ENCODE results near the gene MYOZ3.

Gene MYOZ3, protein sequence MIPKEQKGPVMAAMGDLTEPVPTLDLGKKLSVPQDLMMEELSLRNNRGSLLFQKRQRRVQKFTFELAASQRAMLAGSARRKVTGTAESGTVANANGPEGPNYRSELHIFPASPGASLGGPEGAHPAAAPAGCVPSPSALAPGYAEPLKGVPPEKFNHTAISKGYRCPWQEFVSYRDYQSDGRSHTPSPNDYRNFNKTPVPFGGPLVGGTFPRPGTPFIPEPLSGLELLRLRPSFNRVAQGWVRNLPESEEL

DNA sequence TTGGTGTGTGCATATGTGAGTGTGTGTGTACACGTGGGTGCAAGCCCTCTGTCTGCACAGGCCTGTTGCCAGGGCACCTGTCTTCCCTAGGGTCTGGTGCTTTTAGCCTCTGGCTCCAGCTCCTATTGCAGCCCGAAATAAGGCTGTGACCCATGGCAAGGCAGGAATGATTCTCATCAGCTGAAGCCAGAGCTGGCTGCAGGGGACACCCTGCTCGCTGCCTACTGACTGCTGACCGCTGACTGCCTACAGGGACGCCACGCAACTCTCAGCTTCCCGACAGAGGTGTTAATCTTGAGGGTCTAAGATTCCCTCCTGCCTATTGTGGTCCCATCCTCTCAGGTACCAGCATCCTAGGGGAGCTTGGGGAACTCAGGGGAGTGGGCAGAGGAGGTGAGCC lies at the start of gene MYOZ3:
TSS of gene MYOZ3 (plus strand) at position 166 of the 400 bp plus-strand sequence. CDS start 1,691 bp downstream, outside the sequence.
- Histone ChIP-seq H3K4me1 (ENCODE audit: control insufficient read depth in 1 of 2, insufficient read depth in 2 of 2, low read length in 2 of 2) (peaks cover 5 to 40% of the 10 kb centered on the region in 2 donors), H3K4me3 (ENCODE audit: low read depth in 1 of 2, low read length in 2 of 2) (no peak within 1 kb of the TSS), H3K27me3 (ENCODE audit: low read depth, low read length) (no peaks in the 10 kb centered on the region), H3K27ac (ENCODE audit: low read length) (no peak within 1 kb of the TSS), H3K36me3 (ENCODE audit: control insufficient read depth in 1 of 2, insufficient read depth in 2 of 2, low read length in 2 of 2) (no peaks in the 10 kb centered on the region), H3K9me3 (ENCODE audit: control insufficient read depth in 1 of 2, low read length in 2 of 2) (no peaks in the 10 kb centered on the region)

DNA sequence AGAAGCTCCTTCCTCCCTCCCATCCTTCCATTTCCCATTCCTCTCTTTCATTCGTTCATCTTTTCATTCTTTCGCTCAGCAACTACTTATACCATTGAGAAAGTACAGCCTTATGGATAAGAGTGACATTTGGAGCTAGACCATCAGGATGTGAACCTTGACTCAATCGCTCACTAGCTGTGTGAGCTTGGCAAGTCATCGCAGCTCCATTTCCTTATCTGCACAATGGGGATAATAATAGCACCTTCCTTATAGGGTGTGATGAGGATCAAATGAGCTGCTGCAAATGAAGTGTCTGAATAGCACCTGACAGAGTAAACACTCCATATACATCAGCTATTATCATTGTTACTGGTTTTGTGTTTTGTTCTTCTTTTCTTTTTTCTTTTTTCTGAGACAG lies 48.6 kb upstream of the MYOZ3 start:
- H3K36me3 ChIP-seq (ENCODE audit: control insufficient read depth in 1 of 2, insufficient read depth in 2 of 2, low read length in 2 of 2): no peaks in the 10 kb centered on the region
- peaks cover 62 to 71% of the 10 kb centered on the region in 2 donors for H3K4me1 ChIP-seq (ENCODE audit: control insufficient read depth in 1 of 2, insufficient read depth in 2 of 2, low read length in 2 of 2)
- H3K9me3 ChIP-seq (ENCODE audit: control insufficient read depth in 1 of 2, low read length in 2 of 2): no peaks in the 10 kb centered on the region
- H3K4me3 ChIP-seq (ENCODE audit: low read depth in 1 of 2, low read length in 2 of 2): no peak overlapping the region
- H3K27ac ChIP-seq (ENCODE audit: low read length): no peak overlapping the region
- H3K27me3 ChIP-seq (ENCODE audit: low read depth, low read length): no peaks in the 10 kb centered on the region

DNA sequence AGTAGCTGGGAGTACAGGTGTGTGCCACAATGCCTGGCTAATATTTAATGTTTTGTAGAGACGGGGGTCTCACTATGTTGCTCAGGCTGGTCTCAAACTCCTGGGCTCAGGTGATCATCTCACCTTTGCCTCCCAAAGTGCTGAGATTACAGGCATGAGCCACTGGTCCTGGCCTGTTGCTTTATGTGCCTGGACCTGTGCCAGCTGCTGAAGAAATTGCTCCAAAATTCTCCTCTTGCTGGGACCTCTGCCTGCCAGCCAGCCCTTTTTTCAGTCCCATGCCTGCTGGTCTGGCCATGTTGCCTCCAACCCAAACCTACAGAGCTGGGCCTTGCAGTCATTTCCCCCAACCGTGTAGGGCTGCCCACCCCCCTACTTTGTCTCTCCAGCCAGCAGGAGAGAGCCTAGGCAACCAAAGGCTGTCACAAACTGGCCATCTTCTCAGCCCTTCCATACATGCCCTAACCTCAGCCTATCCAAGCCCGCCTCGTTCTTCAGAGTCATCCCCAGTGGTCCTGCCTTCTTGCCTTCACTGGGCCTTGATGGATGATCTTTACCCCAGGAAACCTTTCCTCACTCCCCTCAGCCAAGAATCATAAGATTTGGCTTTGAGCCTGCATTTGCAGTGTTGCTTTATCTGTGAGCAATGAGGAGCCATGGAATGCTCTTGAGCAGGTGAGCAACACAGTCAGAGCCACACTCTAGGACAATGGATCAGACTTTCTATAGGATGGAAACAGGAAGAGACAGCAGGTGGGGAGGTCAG lies 48.0 kb upstream of the MYOZ3 start:
- no peak overlapping the region for H3K4me3 ChIP-seq (ENCODE audit: low read depth in 1 of 2, low read length in 2 of 2)
- peaks cover 62 to 78% of the 10 kb centered on the region in 2 donors for H3K4me1 ChIP-seq (ENCODE audit: control insufficient read depth in 1 of 2, insufficient read depth in 2 of 2, low read length in 2 of 2)
- H3K27ac ChIP-seq (ENCODE audit: low read length): peak overlapping the region; percentile 0
- H3K27me3 ChIP-seq (ENCODE audit: low read depth, low read length): no peaks in the 10 kb centered on the region
- no peaks in the 10 kb centered on the region for H3K9me3 ChIP-seq (ENCODE audit: control insufficient read depth in 1 of 2, low read length in 2 of 2)
- H3K36me3 ChIP-seq (ENCODE audit: control insufficient read depth in 1 of 2, insufficient read depth in 2 of 2, low read length in 2 of 2): no peaks in the 10 kb centered on the region

DNA sequence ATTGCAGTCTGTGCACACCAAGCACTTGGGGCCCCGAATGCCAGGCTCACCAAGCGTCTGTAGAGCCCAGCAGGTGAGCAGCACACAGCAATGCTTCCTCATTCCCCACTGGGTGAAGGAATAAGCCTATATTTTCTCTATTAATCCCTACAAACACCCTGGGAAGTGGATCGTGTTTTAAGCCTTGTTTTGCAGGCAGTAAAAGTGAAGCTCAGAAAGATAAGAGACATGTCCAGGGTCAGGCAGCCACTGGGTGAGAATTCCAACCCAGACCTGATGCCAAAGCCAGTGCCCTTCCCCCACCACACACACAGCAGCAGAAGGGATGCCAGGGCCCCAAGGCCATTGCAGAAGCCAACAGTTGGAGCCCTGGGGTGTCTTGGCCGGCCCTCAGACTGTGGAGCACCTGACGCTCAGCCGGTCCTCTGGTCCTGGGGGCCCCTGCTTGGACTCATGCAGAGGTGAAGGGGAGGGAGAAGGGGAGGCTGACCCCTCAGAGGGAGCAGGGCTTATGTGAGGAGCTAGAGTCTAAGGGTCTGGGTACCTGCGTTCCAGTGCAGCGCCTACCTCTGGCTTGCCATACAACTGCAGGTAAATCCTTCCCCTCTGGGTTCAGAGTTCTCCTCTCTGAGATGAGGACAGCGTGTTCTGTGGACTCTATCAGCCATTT lies 46.9 kb upstream of the MYOZ3 start:
- H3K27ac ChIP-seq (ENCODE audit: low read length): no peak overlapping the region
- no peaks in the 10 kb centered on the region for H3K36me3 ChIP-seq (ENCODE audit: control insufficient read depth in 1 of 2, insufficient read depth in 2 of 2, low read length in 2 of 2)
- no peaks in the 10 kb centered on the region for H3K9me3 ChIP-seq (ENCODE audit: control insufficient read depth in 1 of 2, low read length in 2 of 2)
- H3K4me3 ChIP-seq (ENCODE audit: low read depth in 1 of 2, low read length in 2 of 2): no peak overlapping the region
- peaks cover 70 to 88% of the 10 kb centered on the region in 2 donors for H3K4me1 ChIP-seq (ENCODE audit: control insufficient read depth in 1 of 2, insufficient read depth in 2 of 2, low read length in 2 of 2)
- H3K27me3 ChIP-seq (ENCODE audit: low read depth, low read length): no peaks in the 10 kb centered on the region

DNA sequence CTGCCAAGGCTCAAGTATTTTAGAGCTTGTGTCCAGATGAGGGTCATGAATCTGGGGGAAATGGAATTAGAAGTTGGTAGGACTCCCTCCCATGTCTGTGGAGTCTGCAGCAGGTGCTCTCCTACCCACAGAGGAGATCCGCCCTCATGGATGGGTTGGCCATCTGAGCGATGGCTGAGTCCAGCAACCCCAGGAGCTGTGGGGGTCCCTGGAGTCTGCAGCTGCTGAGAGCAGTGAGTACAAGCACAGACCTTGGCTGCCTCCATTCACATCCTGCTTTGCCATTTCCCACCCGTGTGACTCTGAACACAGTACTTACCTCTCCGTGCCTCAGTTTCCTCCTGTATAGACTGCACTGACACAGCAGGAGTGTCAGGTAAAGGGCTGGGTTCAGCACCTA lies 46.4 kb upstream of the MYOZ3 start:
- Histone ChIP-seq H3K27me3 (ENCODE audit: low read depth, low read length) (no peaks in the 10 kb centered on the region), H3K4me3 (ENCODE audit: low read depth in 1 of 2, low read length in 2 of 2) (no peak overlapping the region), H3K4me1 (ENCODE audit: control insufficient read depth in 1 of 2, insufficient read depth in 2 of 2, low read length in 2 of 2) (peaks cover 70 to 89% of the 10 kb centered on the region in 2 donors), H3K36me3 (ENCODE audit: control insufficient read depth in 1 of 2, insufficient read depth in 2 of 2, low read length in 2 of 2) (no peaks in the 10 kb centered on the region), H3K27ac (ENCODE audit: low read length) (peak overlapping the region; percentile 32), H3K9me3 (ENCODE audit: control insufficient read depth in 1 of 2, low read length in 2 of 2) (no peaks in the 10 kb centered on the region)

DNA sequence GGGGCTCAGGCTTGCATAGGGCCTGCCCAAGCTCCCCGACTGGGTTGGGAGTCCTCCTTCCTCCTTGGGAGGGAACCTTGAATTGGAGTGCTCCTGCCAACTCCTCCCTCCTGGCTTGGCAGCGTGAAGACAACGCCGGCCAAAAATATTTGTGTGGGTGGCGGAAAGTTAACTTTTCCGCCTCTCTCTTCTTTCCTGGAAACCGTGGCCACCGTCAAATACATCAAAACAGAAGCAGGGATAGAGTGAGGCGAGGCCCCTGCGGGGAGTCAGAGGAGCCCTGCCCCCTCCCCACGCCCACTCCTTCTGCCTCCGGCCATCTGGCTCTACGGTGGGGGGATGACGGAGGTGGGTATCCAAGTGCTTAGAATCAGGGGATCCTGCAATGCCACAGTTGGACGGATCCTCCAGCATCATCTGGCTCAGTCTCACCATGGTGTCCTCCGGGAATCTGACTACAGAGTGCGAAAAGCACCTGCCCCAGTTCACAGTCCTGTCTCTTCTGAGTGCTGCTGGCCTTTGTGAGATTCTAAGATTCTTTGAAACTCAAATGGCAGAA lies 45.8 kb upstream of the MYOZ3 start:
- H3K27ac ChIP-seq (ENCODE audit: low read length): peak overlapping the region; percentile 72
- no peaks in the 10 kb centered on the region for H3K36me3 ChIP-seq (ENCODE audit: control insufficient read depth in 1 of 2, insufficient read depth in 2 of 2, low read length in 2 of 2)
- H3K4me1 ChIP-seq (ENCODE audit: control insufficient read depth in 1 of 2, insufficient read depth in 2 of 2, low read length in 2 of 2): peaks cover 66 to 88% of the 10 kb centered on the region in 2 donors
- H3K27me3 ChIP-seq (ENCODE audit: low read depth, low read length): no peaks in the 10 kb centered on the region
- H3K4me3 ChIP-seq (ENCODE audit: low read depth in 1 of 2, low read length in 2 of 2): peak overlapping the region; percentile 8 to 23
- H3K9me3 ChIP-seq (ENCODE audit: control insufficient read depth in 1 of 2, low read length in 2 of 2): no peaks in the 10 kb centered on the region

DNA sequence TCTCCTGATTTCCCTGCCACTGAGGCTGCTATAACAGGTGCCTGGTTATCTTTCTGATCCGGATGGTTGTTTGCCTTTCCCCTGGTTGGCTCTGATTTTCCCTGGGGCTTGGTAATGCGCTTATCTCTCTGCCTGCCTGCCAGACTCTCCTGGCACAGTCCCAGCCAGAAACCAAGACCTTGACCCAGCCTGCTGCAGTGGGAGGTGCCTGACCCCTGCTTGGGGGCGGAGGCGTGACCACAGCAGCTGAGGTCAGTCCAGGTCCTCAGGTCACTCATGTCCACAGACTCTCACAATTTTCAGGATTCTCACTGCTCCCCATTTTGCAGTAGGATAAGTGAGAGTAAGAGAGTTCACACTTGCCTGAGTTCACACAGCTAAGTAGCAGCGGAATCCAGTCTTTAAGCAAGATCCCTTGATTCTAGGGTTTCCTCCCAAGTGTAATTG lies 45.0 kb upstream of the MYOZ3 start:
- no peaks in the 10 kb centered on the region for H3K27me3 ChIP-seq (ENCODE audit: low read depth, low read length)
- H3K36me3 ChIP-seq (ENCODE audit: control insufficient read depth in 1 of 2, insufficient read depth in 2 of 2, low read length in 2 of 2): no peaks in the 10 kb centered on the region
- no peaks in the 10 kb centered on the region for H3K9me3 ChIP-seq (ENCODE audit: control insufficient read depth in 1 of 2, low read length in 2 of 2)
- peaks cover 59 to 81% of the 10 kb centered on the region in 2 donors for H3K4me1 ChIP-seq (ENCODE audit: control insufficient read depth in 1 of 2, insufficient read depth in 2 of 2, low read length in 2 of 2)
- H3K27ac ChIP-seq (ENCODE audit: low read length): peak overlapping the region; percentile 72
- H3K4me3 ChIP-seq (ENCODE audit: low read depth in 1 of 2, low read length in 2 of 2): peak overlapping the region in 1 of 2 donors; percentile 23

DNA sequence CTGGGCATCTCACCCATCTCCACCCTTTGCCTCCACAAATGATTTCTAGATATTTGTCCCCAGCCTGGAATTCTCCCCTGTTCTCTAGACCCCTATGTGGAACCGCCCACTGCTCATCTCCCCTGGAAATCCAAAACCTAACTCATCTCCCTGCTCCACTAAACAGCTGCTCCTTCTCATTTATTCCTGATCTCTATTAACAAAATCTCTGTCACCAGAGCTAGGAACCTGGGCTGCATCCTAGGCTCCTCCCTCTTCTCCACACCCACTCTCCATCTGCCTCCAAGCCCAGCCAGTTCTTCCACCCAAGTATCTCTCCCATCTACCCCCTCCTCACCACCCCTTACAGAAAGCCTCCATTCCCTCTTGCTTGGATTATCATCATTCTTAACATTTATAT lies 44.5 kb upstream of the MYOZ3 start:
- H3K4me1 ChIP-seq (ENCODE audit: control insufficient read depth in 1 of 2, insufficient read depth in 2 of 2, low read length in 2 of 2): peaks cover 54 to 76% of the 10 kb centered on the region in 2 donors
- H3K36me3 ChIP-seq (ENCODE audit: control insufficient read depth in 1 of 2, insufficient read depth in 2 of 2, low read length in 2 of 2): no peaks in the 10 kb centered on the region
- H3K27me3 ChIP-seq (ENCODE audit: low read depth, low read length): no peaks in the 10 kb centered on the region
- H3K9me3 ChIP-seq (ENCODE audit: control insufficient read depth in 1 of 2, low read length in 2 of 2): no peaks in the 10 kb centered on the region
- H3K27ac ChIP-seq (ENCODE audit: low read length): peak overlapping the region; percentile 72
- H3K4me3 ChIP-seq (ENCODE audit: low read depth in 1 of 2, low read length in 2 of 2): no peak overlapping the region

DNA sequence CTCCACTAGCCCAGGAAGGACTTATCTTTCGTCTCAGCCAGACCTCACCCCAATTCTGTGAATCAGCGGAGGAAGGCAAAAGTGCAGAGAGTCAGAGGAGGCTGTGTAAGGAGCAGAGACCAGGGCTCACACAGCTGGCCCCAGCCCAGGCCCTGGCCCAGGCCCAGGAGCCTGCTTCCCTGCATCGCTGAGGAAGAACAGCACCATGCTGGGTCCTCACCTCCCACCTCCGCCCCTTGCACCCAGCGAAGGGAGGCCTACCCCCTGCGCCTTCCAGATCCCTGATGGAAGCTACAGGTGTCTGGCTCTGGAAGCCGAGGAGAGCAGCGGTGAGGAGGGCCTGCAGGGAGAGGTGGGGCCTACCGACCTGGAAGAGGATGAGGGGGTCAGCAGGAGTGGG lies 42.9 kb upstream of the MYOZ3 start:
- H3K4me1 ChIP-seq (ENCODE audit: control insufficient read depth in 1 of 2, insufficient read depth in 2 of 2, low read length in 2 of 2): peaks cover 48 to 61% of the 10 kb centered on the region in 2 donors
- peak overlapping the region; percentile 34 for H3K27ac ChIP-seq (ENCODE audit: low read length)
- no peaks in the 10 kb centered on the region for H3K36me3 ChIP-seq (ENCODE audit: control insufficient read depth in 1 of 2, insufficient read depth in 2 of 2, low read length in 2 of 2)
- H3K4me3 ChIP-seq (ENCODE audit: low read depth in 1 of 2, low read length in 2 of 2): no peak overlapping the region
- no peaks in the 10 kb centered on the region for H3K27me3 ChIP-seq (ENCODE audit: low read depth, low read length)
- no peaks in the 10 kb centered on the region for H3K9me3 ChIP-seq (ENCODE audit: control insufficient read depth in 1 of 2, low read length in 2 of 2)

DNA sequence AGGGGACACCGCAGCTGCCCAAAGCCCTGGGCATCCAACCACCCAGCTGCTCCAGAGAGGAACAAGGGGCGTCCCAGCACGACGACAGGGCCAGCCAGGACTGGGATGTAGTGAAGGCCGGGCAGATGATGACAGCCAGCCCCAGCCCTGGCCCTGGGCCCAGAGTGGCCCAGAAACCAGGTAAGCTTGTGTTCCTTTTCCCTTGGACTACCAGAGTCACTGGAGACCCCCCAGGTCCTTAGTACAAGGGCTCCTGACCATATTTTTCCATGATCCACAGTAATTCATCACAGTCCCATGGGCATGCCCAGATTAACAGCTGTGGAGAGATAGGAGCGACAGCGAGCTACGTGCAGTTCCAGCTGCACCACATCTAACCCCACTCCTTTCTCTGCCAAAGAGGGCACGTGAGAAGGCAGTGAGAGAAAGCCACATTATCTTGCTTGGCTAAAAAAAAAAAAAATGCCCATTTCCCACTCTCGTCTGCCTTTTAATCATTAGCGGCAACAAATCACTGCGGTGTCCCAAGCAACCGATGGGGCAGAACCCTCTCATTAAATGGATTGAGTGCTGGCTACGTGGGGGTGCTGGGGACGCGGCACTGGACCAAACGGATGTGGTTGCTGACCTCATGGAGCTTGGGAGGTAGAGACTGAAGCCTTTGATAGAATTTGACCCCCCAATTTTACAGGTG lies 42.3 kb upstream of the MYOZ3 start:
- H3K27me3 ChIP-seq (ENCODE audit: low read depth, low read length): no peaks in the 10 kb centered on the region
- H3K27ac ChIP-seq (ENCODE audit: low read length): peak overlapping the region; percentile 34
- no peak overlapping the region for H3K4me3 ChIP-seq (ENCODE audit: low read depth in 1 of 2, low read length in 2 of 2)
- H3K36me3 ChIP-seq (ENCODE audit: control insufficient read depth in 1 of 2, insufficient read depth in 2 of 2, low read length in 2 of 2): no peaks in the 10 kb centered on the region
- no peaks in the 10 kb centered on the region for H3K9me3 ChIP-seq (ENCODE audit: control insufficient read depth in 1 of 2, low read length in 2 of 2)
- peaks cover 48 to 56% of the 10 kb centered on the region in 2 donors for H3K4me1 ChIP-seq (ENCODE audit: control insufficient read depth in 1 of 2, insufficient read depth in 2 of 2, low read length in 2 of 2)

Measured in muscle layer of duodenum (tissue), 2 donors.